ENCODE measurements around the gene IPO4. TPM values are rescaled to one million over a fixed set of nuclear protein-coding genes. Genes with fewer than 3 reads are reported as not detected.

Gene IPO4
- total and polyA plus RNA-seq, 2 of the 13 experiments (the other 11 are each of a cell fraction or from before 2014, with no cell fraction given), result 39.0 to 179 TPM

DNA sequence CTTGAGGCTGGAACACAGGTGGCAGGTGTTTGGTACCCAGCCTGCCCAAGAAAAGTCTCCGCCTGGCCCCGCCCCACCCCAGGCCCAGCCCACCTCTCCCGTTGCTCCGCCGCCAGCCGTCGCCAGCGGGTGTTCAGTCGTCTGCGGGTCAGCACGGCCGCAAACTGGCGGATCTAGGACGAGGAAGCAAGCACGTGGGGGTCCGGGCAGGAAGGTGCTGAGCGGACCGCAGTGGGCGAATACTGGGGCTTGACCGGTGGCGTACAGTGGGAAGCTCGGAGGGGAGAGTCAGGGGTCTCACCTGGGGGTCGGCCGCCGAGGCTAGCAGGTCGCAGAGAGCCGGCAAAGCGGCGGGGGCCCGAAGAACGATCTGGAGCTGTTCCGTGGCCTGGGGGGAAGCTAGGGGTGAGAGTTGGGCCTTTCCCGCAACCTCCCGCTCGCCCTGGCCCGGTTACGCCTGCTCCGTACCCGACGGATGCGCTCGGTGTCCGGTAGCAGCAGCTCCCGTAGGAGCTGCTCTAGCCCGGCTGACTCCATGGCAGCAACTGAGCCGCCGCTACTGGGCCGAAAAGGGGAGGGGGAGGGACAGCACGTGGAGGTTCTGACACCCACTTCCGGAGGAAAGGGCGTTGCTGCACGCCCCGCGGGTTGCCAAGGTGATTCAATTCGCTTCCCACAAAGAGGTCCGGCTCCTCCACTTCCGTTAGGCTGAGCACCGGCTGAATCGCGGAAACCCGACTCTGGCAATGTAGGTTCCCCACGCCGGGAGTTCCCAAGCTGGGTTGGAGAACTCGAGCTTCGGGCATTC is at the start of gene IPO4 (continued):
- peak; percentile 99 for TF ChIP-seq ZNF709 (CRISPR knock-in tag; IDR thresholded peaks at IDR 0.05)
- TF ChIP-seq U2AF1 (optimal IDR thresholded peaks at IDR 0.05; ENCODE audit: low read depth, low read length), result peak; percentile 100
- peak; percentile 96 for TF ChIP-seq THAP9 (CRISPR knock-in tag; IDR thresholded peaks at IDR 0.05; ENCODE audit: borderline replicate concordance)
- TF ChIP-seq, protein P1, sequence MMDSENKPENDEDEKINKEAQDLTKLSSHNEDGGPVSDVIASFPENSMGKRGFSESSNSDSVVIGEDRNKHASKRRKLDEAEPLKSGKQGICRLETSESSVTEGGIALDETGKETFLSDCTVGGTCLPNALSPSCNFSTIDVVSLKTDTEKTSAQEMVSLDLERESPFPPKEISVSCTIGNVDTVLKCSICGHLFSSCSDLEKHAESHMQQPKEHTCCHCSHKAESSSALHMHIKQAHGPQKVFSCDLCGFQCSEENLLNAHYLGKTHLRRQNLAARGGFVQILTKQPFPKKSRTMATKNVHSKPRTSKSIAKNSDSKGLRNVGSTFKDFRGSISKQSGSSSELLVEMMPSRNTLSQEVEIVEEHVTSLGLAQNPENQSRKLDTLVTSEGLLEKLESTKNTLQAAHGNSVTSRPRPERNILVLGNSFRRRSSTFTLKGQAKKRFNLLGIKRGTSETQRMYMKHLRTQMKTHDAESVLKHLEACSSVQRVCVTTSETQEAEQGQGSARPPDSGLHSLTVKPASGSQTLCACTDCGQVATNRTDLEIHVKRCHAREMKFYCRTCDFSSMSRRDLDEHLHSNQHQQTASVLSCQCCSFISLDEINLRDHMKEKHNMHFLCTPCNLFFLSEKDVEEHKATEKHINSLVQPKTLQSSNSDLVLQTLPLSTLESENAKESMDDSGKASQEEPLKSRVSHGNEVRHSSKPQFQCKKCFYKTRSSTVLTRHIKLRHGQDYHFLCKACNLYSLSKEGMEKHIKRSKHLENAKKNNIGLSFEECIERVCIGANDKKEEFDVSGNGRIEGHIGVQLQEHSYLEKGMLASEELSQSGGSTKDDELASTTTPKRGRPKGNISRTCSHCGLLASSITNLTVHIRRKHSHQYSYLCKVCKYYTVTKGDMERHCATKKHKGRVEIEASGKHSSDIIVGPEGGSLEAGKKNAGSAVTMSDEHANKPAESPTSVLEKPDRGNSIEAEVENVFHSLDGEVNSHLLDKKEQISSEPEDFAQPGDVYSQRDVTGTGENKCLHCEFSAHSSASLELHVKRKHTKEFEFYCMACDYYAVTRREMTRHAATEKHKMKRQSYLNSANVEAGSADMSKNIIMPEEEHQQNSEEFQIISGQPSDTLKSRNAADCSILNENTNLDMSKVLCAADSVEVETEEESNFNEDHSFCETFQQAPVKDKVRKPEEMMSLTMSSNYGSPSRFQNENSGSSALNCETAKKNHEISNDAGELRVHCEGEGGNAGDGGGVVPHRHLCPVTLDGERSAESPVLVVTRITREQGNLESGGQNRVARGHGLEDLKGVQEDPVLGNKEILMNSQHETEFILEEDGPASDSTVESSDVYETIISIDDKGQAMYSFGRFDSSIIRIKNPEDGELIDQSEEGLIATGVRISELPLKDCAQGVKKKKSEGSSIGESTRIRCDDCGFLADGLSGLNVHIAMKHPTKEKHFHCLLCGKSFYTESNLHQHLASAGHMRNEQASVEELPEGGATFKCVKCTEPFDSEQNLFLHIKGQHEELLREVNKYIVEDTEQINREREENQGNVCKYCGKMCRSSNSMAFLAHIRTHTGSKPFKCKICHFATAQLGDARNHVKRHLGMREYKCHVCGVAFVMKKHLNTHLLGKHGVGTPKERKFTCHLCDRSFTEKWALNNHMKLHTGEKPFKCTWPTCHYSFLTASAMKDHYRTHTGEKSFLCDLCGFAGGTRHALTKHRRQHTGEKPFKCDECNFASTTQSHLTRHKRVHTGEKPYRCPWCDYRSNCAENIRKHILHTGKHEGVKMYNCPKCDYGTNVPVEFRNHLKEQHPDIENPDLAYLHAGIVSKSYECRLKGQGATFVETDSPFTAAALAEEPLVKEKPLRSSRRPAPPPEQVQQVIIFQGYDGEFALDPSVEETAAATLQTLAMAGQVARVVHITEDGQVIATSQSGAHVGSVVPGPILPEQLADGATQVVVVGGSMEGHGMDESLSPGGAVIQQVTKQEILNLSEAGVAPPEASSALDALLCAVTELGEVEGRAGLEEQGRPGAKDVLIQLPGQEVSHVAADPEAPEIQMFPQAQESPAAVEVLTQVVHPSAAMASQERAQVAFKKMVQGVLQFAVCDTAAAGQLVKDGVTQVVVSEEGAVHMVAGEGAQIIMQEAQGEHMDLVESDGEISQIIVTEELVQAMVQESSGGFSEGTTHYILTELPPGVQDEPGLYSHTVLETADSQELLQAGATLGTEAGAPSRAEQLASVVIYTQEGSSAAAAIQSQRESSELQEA (CRISPR knock-in tag; IDR thresholded peaks at IDR 0.05; ENCODE audit: not compliant biosample characterization), result peak; percentile 99
- no peak for TF ChIP-seq ZNF615 (CRISPR knock-in tag; IDR thresholded peaks at IDR 0.05; ENCODE audit: borderline replicate concordance)
- TF ChIP-seq ONECUT2 (CRISPR knock-in tag; IDR thresholded peaks at IDR 0.05), result peak; percentile 67
- peak; percentile 99 for TF ChIP-seq KMT2A (CRISPR knock-in tag; IDR thresholded peaks at IDR 0.05)
- TF ChIP-seq, protein P2, sequence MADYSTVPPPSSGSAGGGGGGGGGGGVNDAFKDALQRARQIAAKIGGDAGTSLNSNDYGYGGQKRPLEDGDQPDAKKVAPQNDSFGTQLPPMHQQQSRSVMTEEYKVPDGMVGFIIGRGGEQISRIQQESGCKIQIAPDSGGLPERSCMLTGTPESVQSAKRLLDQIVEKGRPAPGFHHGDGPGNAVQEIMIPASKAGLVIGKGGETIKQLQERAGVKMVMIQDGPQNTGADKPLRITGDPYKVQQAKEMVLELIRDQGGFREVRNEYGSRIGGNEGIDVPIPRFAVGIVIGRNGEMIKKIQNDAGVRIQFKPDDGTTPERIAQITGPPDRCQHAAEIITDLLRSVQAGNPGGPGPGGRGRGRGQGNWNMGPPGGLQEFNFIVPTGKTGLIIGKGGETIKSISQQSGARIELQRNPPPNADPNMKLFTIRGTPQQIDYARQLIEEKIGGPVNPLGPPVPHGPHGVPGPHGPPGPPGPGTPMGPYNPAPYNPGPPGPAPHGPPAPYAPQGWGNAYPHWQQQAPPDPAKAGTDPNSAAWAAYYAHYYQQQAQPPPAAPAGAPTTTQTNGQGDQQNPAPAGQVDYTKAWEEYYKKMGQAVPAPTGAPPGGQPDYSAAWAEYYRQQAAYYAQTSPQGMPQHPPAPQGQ (CRISPR knock-in tag; IDR thresholded peaks at IDR 0.05; ENCODE audit: borderline replicate concordance), result peak; percentile 99
- TF ChIP-seq DMAP1 (CRISPR knock-in tag; IDR thresholded peaks at IDR 0.05), result peak; percentile 100
- peak; percentile 93; the same call in 1 of the 2 replicates for TF ChIP-seq THRA (CRISPR knock-in tag; IDR thresholded peaks at IDR 0.05; ENCODE audit: borderline replicate concordance)
- peak; percentile 94 for TF ChIP-seq NCOR1 (IDR thresholded peaks at IDR 0.05; ENCODE audit: borderline replicate concordance, low read length)
- TF ChIP-seq HNRNPLL (IDR thresholded peaks at IDR 0.05; ENCODE audit: low read depth, low read length, poor library complexity, severe bottlenecking), result peak; percentile 99
- TF ChIP-seq ZNF788 (CRISPR knock-in tag; IDR thresholded peaks at IDR 0.05; ENCODE audit: borderline replicate concordance), result peak; percentile 100

Data from HepG2 (cell line).